Duodenal mucosa (tissue), 2 donors: ENCODE results near the gene NDUFV1.
"Not testable (repeated sequence)": the region's sequence is repeated elsewhere in the genome, so short reads cannot be mapped to it uniquely, and the experiment has no call there.

Experiments used
- H3K27ac ChIP-seq: one replicate; pipeline ENCODE4 v1.7.0; 2013; ENCODE audit warnings: low read depth, low read length
- H3K27me3 ChIP-seq, 2 donors: one replicate each; pipeline ENCODE4 v1.7.0; 2013; ENCODE audit warnings: low read length in 2 of 2, control low read depth in 1 of 2; ENCODE audit not compliant: insufficient read depth in 2 of 2, control insufficient read depth in 1 of 2
- H3K36me3 ChIP-seq, 2 donors: one replicate each; pipeline ENCODE4 v1.7.0; 2013; ENCODE audit warnings: low read length in 2 of 2, control low read depth in 1 of 2; ENCODE audit not compliant: insufficient read depth in 2 of 2, control insufficient read depth in 1 of 2
- H3K4me1 ChIP-seq, 2 donors: one replicate each; pipeline ENCODE4 v1.7.0; 2013; ENCODE audit warnings: low read length in 2 of 2, control low read depth in 1 of 2; ENCODE audit not compliant: insufficient read depth in 2 of 2, control insufficient read depth in 1 of 2
- H3K4me3 ChIP-seq, 2 donors: one replicate each; pipeline ENCODE4 v1.7.0; 2013; ENCODE audit warnings: low read length in 2 of 2, low read depth in 1 of 2
- H3K9ac ChIP-seq, 2 donors: one replicate each; pipeline ENCODE4 v1.7.0; 2013; ENCODE audit warnings: low read length in 2 of 2, low read depth in 1 of 2
- H3K9me3 ChIP-seq, 2 donors: one replicate each; pipeline ENCODE4 v1.7.0; 2013; ENCODE audit warnings: low read length in 2 of 2, control low read depth in 1 of 2; ENCODE audit not compliant: control insufficient read depth in 1 of 2

Gene NDUFV1

DNA sequence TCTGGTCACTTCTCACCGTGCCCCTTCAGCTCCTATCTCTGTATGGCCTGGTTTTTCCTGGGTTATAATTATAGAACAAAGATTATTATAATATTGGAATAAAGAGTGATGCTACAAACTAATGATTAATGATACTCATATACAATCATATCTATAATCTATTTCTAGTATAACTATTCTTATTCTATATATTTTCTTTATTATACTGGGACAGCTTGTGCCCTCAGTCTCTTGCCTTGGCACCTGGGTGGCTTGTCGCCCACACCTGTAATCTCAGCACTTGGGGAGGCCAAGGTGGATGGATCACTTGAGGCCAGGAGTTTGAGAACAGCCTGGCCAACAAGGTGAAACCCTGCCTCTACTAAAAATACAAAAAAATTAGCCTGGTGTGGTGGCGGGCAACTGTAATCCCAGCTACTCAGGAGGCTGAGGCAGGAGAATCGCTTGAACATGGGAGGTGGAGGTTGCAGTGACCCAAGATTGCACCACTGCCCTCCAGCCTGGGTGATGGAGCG is 53.0 kb downstream of the NDUFV1 start:
- not testable (repeated sequence) for H3K27ac ChIP-seq, H3K4me3 ChIP-seq

DNA sequence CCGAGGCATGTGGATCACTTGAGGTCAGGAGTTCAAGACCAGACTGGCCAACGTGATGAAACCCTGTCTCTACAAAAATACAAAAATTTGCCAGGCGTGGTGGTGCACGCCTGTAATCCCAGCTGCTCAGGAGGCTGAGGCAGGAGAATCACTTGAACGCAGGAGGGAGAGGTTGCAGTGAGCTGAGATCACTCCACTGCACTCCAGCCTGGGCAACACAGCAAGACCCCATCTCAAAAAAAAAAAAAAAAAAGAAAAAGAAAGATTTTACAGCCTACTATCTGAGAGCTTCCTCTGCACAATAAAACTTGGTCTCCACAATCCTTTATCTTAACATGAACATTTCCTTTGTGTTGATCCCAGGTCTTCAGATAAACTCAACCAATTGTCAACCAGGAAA is 54.0 kb downstream of the NDUFV1 start:
- H3K36me3 ChIP-seq, H3K4me1 ChIP-seq, H3K27me3 ChIP-seq, H3K9ac ChIP-seq, H3K4me3 ChIP-seq, H3K27ac ChIP-seq, H3K9me3 ChIP-seq: not testable (repeated sequence)

More for the DNA sequence above, 53.0 kb downstream of the NDUFV1 start:
- not testable (repeated sequence) for H3K9ac ChIP-seq, H3K4me1 ChIP-seq, H3K36me3 ChIP-seq, H3K27me3 ChIP-seq, H3K9me3 ChIP-seq
